IPS-15b (cell line): ENCODE measurements around the gene ADRB2.
"Not testable (repeated sequence)": the region's sequence is repeated elsewhere in the genome, so short reads cannot be mapped to it uniquely, and the experiment has no call there.

Source experiments
- H3K27me3 ChIP-seq: one replicate; pipeline ENCODE4 v1.6.1; 2013; ENCODE audit warnings: low read length; ENCODE audit not compliant: control insufficient read depth, insufficient read depth
- H3K36me3 ChIP-seq: one replicate; pipeline ENCODE4 v1.6.1; 2013; ENCODE audit warnings: low read length; ENCODE audit not compliant: control insufficient read depth, insufficient read depth
- H3K4me1 ChIP-seq: one replicate; pipeline ENCODE4 v1.6.1; 2013; ENCODE audit warnings: mild to moderate bottlenecking, low read length; ENCODE audit not compliant: control insufficient read depth, insufficient read depth
- H3K4me3 ChIP-seq: one replicate; pipeline ENCODE4 v1.5.1; 2013; ENCODE audit warnings: low read depth, low read length
- H3K9ac ChIP-seq: one replicate; pipeline ENCODE4 v1.6.1; 2013; ENCODE audit warnings: low read depth, mild to moderate bottlenecking, low read length
- H3K9me3 ChIP-seq: one replicate; pipeline ENCODE4 v1.6.1; 2013; ENCODE audit warnings: mild to moderate bottlenecking, low read length; ENCODE audit not compliant: control insufficient read depth, insufficient read depth

The ADRB2 gene

DNA sequence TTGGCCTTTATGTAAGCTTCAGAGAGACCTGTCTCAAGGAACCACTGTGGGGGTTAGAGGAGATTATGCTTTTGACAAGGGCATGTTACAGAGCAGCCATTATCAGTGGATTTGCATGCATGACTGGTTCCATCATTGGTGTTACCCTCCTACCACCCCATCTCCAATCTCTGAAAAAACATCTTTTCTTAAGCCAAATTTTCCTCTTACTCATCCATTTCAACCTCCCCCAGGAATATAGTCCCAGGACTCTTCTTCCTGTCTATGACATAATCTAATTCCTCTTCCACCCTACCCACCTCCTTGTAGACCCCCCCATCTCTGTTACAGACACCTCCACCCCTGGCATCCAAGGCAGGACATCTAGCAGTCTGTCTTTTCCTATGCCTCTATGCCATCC, 33.1 kb upstream of the ADRB2 start:
- Histone ChIP-seq H3K9ac (no peak overlapping the region), H3K4me1 (no peaks in the 10 kb centered on the region), H3K9me3 (no peaks in the 10 kb centered on the region), H3K36me3 (no peaks in the 10 kb centered on the region), H3K4me3 (no peak overlapping the region), H3K27me3 (no peaks in the 10 kb centered on the region)

- Histone ChIP-seq H3K4me3 (no peak overlapping the region), H3K9me3 (no peaks in the 10 kb centered on the region), H3K27me3 (no peaks in the 10 kb centered on the region), H3K4me1 (no peaks in the 10 kb centered on the region), H3K36me3 (no peaks in the 10 kb centered on the region), H3K9ac (no peak overlapping the region)
These were observed 32.1 kb upstream of the ADRB2 start for GRCh38 chr5:148794275-148794674.

- H3K4me1 ChIP-seq, result no peaks in the 10 kb centered on the region
- H3K27me3 ChIP-seq, result no peaks in the 10 kb centered on the region
- H3K9me3 ChIP-seq, result no peaks in the 10 kb centered on the region
- no peak overlapping the region for H3K9ac ChIP-seq
- no peaks in the 10 kb centered on the region for H3K36me3 ChIP-seq
- H3K4me3 ChIP-seq, result no peak overlapping the region
These were observed 31.5 kb upstream of the ADRB2 start for GRCh38 chr5:148794729-148795561.

- no peaks in the 10 kb centered on the region for H3K27me3 ChIP-seq
- H3K9ac ChIP-seq, result no peak overlapping the region
- no peaks in the 10 kb centered on the region for H3K4me1 ChIP-seq
- no peaks in the 10 kb centered on the region for H3K9me3 ChIP-seq
- no peaks in the 10 kb centered on the region for H3K36me3 ChIP-seq
- H3K4me3 ChIP-seq, result no peak overlapping the region
These were observed 29.5 kb upstream of the ADRB2 start for GRCh38 chr5:148796936-148797335.

DNA sequence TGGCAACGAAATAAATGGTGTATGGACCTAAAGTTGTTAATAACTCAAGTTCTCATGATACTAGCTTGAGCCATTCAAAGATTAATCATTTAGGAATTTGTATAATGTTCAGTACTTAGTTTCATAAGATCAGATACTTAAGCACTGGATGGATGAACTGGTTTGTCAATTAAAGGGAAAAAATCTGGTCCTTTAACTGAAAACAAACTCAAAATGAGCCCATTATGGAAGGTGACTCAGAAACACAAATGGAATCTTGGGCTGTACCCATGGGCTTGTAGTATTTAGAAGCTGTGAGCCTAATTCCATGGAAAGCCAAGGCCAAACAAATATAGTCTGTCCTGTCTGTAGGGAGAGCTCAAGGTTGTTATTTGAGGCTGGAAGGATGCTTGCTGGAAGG, 27.6 kb upstream of the ADRB2 start:
- no peak overlapping the region for H3K9ac ChIP-seq
- H3K27me3 ChIP-seq, result no peaks in the 10 kb centered on the region
- H3K9me3 ChIP-seq, result no peaks in the 10 kb centered on the region
- no peaks in the 10 kb centered on the region for H3K4me1 ChIP-seq
- H3K36me3 ChIP-seq, result no peaks in the 10 kb centered on the region
- no peak overlapping the region for H3K4me3 ChIP-seq

DNA sequence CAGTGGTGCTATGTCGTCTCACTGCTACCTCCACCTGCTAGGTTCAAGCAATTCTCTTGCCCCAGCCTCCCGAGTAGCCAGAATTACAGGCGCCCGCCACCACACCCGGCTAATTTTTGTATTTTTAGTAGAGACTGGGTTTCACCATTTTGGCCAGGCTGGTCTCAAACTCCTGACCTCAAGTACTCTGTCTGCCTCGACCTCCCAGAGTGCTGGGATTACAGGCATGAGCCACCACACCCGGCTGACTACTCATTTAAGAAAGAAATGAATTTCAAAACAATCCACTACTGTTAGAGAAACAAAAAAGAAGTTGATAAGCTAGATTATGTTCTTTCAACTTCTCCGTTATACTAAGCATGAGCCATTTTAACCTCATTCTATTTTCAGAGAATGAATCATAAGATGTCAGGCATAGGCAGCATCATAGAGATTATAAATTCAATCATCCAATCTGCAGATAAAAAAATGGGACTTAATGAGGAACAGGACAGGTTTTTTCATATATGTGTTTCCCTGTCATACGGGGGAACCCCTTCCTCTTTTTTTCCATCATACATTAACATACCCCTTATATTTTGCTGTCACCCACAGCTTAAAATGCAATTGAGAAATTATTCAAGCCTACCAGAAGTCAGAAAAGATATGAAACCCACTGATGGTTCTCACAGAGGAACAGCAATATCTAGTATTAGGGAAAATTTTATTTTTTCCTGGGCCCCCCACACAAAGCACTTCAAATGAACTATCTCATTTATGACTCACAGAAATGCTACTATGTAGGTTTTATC, 26.5 kb upstream of the ADRB2 start:
- Histone ChIP-seq H3K4me1 (no peaks in the 10 kb centered on the region), H3K4me3 (no peak overlapping the region), H3K27me3 (no peaks in the 10 kb centered on the region), H3K9me3 (no peaks in the 10 kb centered on the region), H3K9ac (no peak overlapping the region), H3K36me3 (no peaks in the 10 kb centered on the region)

GRCh38 chr5:148801682-148802276, 24.6 kb upstream of the ADRB2 start:
- Histone ChIP-seq H3K36me3 (no peaks in the 10 kb centered on the region), H3K4me3 (no peak overlapping the region), H3K9ac (no peak overlapping the region), H3K4me1 (peaks cover 3% of the 10 kb centered on the region), H3K9me3 (no peaks in the 10 kb centered on the region), H3K27me3 (no peaks in the 10 kb centered on the region)

DNA sequence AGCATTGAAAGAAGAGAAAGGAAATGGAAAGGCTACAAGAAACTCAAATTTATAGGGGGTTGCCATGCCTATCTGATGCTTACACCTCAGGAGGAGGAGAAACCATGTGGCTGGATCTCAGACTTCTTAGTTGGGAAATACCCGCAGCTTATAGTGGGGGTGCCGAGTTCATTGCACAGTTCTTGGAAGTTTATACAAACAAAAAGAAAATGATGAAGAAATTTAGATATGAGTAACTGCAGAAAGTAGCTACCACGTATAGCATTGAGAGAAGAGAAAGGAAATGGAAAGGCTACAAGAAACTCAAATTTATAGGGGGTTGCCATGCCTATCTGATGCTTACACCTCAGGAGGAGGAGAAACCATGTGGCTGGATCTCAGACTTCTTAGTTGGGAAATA, 23.0 kb upstream of the ADRB2 start:
- not testable (repeated sequence) for H3K4me1 ChIP-seq, H3K27me3 ChIP-seq, H3K9ac ChIP-seq, H3K9me3 ChIP-seq, H3K4me3 ChIP-seq, H3K36me3 ChIP-seq

DNA sequence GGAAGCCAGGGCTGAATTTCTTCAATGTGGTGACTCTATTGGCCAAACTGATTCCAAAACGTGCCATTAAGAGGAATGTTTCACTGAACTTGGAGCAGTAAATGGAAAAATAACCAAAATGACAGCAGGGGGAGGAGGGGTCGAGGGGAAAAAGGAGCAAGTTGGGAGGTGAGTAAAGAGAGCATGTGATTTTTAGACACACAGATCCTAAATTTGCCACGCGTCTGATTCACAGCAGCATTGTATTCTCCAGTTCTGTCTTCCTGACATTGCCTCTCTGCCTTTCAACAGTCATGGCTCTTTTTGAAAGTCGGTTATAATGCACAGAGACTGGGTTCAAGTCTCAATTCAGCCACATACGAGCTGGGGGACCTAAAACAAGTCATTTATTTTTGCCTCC, 22.0 kb upstream of the ADRB2 start:
- Histone ChIP-seq H3K9ac (no peak overlapping the region), H3K4me3 (no peak overlapping the region), H3K4me1 (peaks cover 3% of the 10 kb centered on the region), H3K27me3 (no peaks in the 10 kb centered on the region), H3K36me3 (no peaks in the 10 kb centered on the region), H3K9me3 (no peaks in the 10 kb centered on the region)

GRCh38 chr5:148805326-148806290, 20.8 kb upstream of the ADRB2 start:
- Histone ChIP-seq H3K9ac (no peak overlapping the region), H3K27me3 (no peaks in the 10 kb centered on the region), H3K36me3 (no peaks in the 10 kb centered on the region), H3K9me3 (no peaks in the 10 kb centered on the region), H3K4me1 (peaks cover 3% of the 10 kb centered on the region), H3K4me3 (no peak overlapping the region)

- no peak overlapping the region for H3K4me3 ChIP-seq
- no peaks in the 10 kb centered on the region for H3K27me3 ChIP-seq
- no peaks in the 10 kb centered on the region for H3K9me3 ChIP-seq
- H3K9ac ChIP-seq, result no peak overlapping the region
- H3K4me1 ChIP-seq, result peaks cover 3% of the 10 kb centered on the region
- H3K36me3 ChIP-seq, result no peaks in the 10 kb centered on the region
These were observed 19.9 kb upstream of the ADRB2 start for GRCh38 chr5:148806520-148806931.
